IPS-NIHi7 (cell line): ENCODE results near the gene ASXL2.
"Not testable (repeated sequence)": the region's sequence is repeated elsewhere in the genome, so short reads cannot be mapped to it uniquely, and the experiment has no call there.

Source experiments
- DNase-seq: peaks from one replicate; pipeline ENCODE4 v3.0.0; 2012; ENCODE audit warnings: mixed read lengths; ENCODE audit errors: extremely low spot score

ASXL2 gene

GRCh38 chr2:25878361-25879132, at the start of gene ASXL2:
Gene ASXL2, minus strand, starts transcription at chr2:25878487. Its CDS starts 265 bp downstream, at chr2:25878222.
- DNase-seq, result peak; percentile 99

DNA sequence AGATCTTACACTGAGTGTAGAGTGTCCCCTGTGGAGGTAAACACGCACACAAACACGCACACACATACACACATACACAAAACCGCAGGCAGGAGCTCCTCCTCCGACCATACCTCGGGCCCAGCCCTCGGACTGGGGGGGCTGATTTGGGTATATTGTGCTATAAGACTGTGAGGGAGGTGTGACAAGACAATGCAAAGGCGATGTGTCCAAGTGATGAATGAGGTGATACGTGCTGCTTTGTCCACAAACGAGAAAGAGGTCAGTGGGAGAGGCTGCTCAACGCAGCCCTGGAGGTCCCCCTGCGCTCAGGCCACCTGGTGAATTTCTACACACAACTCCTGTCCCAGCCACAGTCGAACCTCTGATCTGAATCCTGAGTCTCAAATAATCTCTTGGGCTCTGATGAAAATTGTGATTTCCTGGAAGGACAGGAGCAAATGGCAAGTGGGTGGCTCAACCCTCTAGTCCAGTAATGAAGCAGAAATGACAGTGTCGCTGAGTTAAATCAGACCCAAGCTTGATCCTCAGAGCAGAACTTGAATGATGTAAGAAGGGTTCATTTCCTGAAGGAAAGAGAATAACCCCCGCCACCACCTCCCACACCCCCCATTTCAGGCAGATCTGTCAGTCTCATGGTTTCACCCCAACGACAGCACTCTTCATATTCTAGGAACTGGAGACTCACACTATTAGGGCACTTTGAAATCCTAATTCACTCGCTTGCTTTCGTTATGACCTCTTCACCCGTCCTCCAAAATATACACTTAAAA, 48.9 kb upstream of the ASXL2 start:
- no peak for DNase-seq

- DNase-seq, result no peak
These were observed 44.2 kb upstream of the ASXL2 start for GRCh38 chr2:25922501-25922900.

DNA sequence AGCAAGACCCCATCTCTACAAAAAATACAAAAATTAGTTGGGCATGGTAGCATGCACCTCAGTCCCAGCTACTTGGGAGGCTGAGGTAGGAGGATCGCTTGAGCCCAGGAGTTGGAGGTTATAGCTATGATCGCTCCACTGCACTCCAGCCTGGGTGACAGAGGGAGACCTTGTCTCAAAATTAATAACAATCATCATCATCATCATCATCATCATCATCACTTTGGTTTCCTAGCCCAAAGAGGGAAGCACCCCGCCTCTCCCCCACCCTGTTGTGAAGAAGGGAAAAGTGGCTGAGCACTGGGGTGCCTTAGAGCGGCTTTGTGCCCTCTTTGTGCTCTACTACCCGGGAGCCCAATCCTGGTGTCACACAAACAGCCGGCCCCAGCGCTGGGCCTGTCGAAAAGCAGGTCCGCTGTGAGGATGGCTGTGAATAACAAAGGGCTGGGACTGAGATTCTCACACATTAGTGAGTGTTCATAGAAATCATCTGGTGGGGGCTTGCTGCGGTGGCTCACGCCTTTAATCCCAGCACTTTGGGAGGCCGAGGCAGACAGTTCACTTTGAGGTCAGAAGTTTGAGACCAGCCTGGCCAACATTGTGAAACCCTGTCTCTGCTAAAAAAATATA, 42.6 kb upstream of the ASXL2 start:
- peak; percentile 47 for DNase-seq

DNA sequence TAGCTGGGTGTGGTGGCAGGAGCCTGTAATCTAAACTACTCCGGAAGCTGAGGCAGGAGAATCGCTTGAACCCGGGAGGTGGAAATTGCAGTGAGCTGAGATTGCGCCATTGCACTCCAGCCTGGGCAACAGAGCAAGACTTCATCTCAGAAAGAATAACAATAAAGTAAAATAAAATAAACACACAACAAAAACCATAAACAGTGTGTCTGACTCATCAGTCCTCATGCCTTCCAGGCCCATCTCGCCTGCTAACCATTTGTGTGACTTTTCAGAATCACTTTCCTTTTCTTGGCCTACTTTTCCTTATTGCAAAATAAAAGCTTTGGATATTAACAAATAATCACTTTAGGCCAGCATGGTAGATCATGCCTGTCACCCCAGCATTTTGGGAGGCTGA, 42.0 kb upstream of the ASXL2 start:
- no peak for DNase-seq

DNA sequence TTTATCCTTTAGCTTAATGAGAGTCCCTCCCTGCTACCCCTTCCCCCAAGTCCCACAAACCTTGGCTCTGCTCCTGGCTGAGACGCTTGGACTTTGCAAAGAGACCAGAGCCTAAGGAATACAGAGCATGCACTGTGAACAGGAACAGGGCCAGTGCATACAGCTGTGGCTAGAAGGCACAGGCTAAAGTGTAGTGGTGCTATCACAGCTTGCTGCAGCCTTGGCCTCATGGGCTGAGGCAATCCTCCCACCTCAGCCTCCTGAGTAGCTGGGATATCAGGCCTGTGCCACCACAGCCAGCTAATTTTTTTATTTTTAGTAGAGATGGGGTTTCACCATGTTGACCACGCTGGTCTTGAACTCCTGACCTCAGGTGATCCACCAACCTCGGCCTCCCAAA, 39.5 kb upstream of the ASXL2 start:
- DNase-seq, result no peak

DNA sequence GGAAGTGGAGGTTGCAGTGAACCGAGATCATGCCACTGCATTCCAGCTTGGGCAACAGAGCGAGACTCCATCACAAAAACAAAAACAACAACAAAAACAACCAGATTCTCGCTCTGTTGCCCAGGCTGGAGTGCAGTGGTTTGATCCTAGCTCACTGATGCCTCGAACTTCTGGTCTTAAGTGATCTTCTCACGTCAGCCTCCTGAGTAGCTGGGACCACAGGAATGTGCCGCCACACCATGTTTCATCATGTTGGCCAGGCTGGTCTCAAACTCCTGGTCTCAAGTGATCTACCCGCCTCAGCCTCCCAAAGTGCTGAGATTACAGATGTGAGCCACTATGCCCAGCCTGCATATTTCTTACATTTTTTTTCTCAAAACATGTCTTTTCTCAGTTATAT, 39.1 kb upstream of the ASXL2 start:
- DNase-seq, result not testable (repeated sequence)

DNA sequence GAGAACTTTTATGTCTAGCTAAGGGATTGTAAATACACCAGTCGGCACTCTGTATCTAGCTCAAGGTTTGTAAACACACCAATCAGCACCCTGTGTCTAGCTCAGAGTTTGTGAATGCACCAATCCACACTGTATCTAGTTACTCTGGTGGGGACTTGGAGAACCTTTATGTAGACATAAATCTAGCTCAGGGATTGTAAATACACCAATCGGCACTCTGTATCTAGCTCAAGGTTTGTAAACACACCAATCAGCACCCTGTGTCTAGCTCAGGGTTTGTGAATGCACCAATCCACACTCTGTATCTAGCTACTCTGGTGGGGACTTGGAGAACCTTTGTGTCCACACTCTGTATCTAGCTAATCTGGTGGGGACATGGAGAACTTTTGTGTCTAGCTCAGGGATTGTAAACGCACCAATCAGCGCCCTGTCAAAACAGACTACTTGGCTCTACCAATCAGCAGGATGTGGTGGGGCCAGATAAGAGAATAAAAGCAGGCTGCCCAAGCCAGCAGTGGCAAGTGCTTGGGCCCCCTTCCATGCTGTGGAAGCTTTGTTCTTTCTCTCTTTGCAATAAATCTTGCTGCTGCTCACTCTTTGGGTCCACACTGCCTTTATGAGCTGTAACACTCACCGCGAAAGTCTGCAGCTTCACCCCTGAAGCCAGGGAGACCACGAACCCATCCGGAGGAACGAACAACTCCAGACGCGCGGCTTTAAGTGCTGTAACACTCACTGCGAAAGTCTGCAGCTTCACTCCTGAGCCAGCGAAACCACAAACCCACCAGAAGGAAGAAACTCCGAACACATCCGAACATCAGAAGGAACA, 37.9 kb upstream of the ASXL2 start:
- DNase-seq, result not testable (repeated sequence)

DNA sequence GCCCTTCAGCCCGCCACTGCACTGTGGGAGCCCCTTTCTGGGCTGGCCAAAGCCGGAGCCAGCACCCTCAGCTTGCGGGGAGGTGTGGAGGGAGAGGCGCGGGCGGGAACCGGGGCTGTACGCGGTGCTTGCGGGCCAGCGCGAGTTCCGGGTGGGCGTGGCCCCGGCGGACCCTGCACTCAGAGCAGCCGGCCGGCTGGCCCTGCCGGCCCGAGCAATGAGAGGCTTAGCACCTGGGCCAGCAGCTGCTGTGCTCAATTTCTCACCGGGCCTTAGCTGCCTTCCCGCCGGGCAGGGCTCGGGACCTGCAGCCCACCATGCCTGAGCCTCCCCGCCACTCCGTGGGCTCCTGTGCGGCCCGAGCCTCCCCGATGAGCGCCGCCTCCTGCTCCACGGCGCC, 37.1 kb upstream of the ASXL2 start:
- DNase-seq, result not testable (repeated sequence)

- not testable (repeated sequence) for DNase-seq
These were observed 35.3 kb upstream of the ASXL2 start for GRCh38 chr2:25913696-25913973.

- peak; percentile 77 for DNase-seq
These were observed 34.8 kb upstream of the ASXL2 start for GRCh38 chr2:25912851-25913695.

DNA sequence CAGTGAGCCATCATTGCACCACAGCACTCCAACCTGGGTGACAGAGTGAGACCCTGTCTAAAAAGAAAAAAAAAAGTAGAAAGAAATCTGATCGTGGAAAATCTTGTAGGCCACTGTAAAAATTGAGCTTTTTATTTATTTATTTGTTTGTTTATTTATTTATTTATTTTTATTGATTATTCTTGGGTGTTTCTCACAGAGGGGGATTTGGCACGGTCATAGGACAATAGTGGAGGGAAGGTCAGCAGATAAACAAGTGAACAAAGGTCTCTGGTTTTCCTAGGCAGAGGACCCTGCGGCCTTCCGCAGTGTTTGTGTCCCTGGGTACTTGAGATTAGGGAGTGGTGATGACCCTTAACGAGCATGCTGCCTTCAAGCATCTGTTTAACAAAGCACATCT, 31.3 kb upstream of the ASXL2 start:
- DNase-seq, result not testable (repeated sequence)

DNA sequence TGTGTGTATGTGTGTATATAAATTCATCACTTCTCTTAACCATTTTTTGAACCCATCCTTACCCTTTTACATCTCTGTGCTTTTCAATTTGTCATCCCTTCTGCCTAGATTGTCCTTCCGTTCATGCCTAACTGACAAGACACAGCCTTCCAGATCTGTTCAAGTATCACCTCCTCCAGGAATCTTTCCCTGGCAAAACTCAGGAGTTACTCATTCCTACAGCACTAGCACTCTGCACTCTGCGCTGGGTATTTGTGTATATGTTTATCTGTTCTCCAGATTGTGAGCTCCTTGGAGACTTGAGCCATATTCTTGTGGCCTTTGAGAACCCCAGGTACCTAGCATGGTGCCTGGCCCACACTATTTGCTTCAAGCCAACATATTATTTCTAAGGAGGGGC, 26.8 kb upstream of the ASXL2 start:
- DNase-seq, result no peak

DNA sequence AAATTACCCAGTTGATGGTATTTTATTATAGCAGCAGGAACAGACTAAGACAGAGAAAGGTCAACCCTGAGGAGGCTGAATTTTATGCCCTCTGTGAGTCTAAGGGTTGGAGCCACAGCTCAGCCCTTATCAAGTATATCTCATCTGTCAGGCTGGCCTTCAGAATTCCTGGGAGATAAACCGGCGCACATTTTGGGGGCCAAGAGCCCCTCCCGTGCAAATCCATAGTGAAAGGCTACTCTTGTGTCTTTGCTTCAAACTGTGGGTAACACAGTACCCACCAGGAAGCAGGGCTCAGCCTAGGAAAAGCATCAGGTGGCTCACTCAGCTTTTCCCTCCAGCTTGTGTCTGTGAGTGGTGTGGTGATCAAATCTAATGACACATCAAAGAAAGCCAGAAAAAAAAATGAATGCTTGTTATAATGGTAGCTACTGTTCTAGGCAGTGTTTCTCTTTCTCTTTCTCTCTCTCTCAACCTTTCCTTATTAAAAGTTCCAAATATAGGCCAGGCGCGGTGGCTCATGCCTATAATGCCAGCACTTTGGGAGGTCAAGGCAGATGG, 25.0 kb upstream of the ASXL2 start:
- no peak for DNase-seq

DNA sequence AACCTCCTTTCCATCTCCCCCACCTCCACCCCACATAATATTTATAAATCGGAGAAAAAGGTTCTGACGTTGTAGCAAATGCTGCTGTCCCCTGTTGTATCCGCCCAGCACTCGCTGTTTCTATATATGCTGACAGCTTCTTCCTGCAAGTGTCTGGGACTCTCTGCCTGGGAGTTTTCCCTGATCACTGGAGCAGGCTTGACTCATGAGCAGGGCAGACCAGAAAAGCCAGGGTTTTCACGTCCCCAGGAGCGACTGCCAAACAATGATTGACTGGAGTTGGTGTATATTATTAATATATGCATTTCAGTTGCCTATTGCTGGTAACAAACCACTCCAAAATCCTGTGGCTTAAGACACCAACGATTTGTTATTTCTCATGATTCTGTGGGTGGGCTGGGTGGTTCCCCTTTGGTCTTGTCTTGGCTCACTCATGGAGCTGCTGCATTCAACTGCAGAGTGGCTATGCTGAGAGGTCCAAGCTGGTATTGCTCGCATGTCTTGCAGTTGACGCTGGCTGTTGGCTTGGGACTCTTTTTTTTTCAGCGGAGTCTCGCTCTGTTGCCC, 21.2 kb upstream of the ASXL2 start:
- DNase-seq, result no peak

DNA sequence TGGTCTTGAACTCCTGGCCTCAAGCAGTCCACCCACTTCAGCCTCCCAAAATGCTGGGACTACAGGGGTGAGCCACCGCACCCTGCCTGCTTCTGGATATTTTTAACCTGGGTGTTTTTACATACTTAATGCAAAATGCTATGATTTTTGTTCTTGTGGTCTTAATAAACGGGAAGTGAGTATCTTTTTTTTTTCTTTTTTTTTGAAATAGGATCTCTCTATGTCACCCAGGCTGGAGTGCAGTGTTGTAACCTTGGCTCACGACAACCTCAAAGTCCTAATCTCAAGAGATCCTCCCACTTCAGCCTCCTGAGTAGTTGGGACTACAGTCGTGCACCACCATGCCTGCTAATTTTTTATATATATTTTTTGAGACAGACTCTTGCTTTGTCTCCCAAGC, 19.2 kb upstream of the ASXL2 start:
- DNase-seq, result no peak

- not testable (repeated sequence) for DNase-seq
These were observed 18.0 kb upstream of the ASXL2 start for GRCh38 chr2:25896308-25896707.

GRCh38 chr2:25895610-25896009, 17.3 kb upstream of the ASXL2 start:
- no peak for DNase-seq

GRCh38 chr2:25895018-25895417, 16.7 kb upstream of the ASXL2 start:
- DNase-seq, result no peak

DNA sequence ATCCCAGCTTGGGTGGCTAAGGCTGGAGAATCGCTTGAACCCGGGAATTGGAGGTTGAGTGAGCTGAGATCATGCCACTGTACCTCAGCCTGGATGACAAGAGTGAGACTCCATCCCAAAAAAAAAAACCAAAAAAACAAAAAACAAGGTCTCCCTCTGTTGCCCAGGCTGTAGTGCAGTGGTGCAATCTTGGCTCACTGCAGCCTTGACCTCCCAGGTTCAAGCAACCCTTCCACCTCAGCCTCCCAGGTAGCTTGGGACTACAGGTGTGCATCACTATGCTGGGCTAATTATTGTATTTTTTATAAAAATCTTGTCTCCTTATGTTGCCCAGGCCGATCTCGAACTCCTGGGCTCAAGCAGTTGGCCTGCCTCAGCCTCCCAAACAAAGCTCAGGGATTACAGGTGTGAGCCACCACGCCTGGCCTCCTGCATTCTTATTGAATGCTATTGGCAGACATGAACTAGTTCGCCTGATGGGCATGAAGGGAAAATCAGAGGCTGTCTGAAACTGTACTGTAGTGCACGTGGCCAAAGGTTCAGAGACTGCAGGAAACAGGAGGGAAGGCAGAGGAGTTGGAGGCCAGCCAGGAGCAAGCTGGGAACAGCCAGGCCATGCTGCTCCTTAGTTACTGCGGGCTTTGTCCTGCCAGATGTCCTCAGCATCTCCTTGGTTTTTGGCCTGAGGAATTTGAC, 16.0 kb upstream of the ASXL2 start:
- DNase-seq, result no peak
